Measurements from ENCODE around the gene AFG1L. TPM values are rescaled to one million over a fixed set of nuclear protein-coding genes. Genes with fewer than 3 reads are reported as not detected.

Gene AFG1L
- total and polyA plus RNA-seq, 11 donors, result 1.9 to 16.6 (median 10.9) TPM

GRCh38 chr6:108557494-108558371, 262.9 kb downstream of the AFG1L start:
- Histone ChIP-seq H3K36me3 (no peaks in the 10 kb centered on the region), H3K9me3 (no peaks in the 10 kb centered on the region), H3K27ac (peak overlapping the region; percentile 94 to 100 (median 99)), H3K4me3 (peak overlapping the region; percentile 49 to 99 (median 96)), H3K27me3 (no peaks in the 10 kb centered on the region), H3K4me1 (peaks cover 0 to 32% (median 19%) of the 10 kb centered on the region in 12 donors)
- peak; percentile 75 to 89 (median 83) for DNase-seq
- 0 to 1% (median 1%) methylated on average over 44 to 105 of the region's 105 CpGs for WGBS, 4 donors
- ATAC-seq, result peak; percentile 12 to 50 (median 32)
- intact Hi-C loops (cut with DNase I), result loop anchor here in 9 of 10 donors (2.0 to 10.0 kb wide), 17 partner anchors 31 to 827 kb away; partner anchors contain the start of genes ARMC2 (in 2 of the 9) and CD164 (in 2 of the 9)
- TF ChIP-seq CTCF (IDR thresholded peaks at IDR 0.05) (peak in 4 of 12 donors; percentile 8 to 27 (median 16)), POLR2A (IDR thresholded peaks at IDR 0.05) (peak in 1 of 2 donors; percentile 19)

DNA sequence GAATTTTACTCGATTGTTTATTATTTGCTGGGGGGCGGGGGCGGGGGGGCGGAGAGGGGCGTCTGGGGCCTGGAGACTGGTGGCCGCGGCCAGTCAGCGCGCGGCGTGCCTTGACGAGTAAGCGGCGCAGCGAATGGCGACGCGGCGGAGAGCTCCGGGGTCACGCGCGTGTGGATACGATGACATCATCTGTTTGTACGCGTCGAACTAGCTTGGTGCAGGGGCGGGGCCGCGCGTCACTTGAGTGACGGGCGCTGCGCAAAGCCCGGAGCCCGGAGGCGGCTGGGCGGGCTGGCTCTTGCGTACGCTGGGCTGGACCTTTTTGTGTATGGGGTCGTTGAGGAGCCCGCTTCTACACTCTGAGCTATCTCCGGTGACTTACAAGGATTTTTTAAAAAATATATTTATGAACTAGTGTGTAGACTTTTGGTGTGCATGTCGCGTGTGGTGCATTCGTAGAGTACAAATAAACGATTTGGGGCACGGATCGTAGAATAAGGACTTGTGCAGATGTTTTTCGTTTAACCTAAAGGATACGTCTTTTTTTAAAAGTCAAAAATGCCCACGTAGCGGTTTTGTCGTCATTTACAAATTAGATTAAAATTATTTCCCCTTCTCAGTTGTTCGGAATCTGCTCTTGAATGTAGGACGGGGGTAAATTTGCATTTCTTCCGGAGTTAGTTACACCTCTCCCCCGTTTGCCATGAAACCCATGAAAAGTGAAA, 263.7 kb downstream of the AFG1L start:
- H3K4me1 ChIP-seq, result peaks cover 0 to 40% (median 24%) of the 10 kb centered on the region in 12 donors
- no peaks in the 10 kb centered on the region for H3K9me3 ChIP-seq
- peak overlapping the region; percentile 94 to 100 (median 99) for H3K27ac ChIP-seq
- peak in 1 of 2 donors; percentile 65 for TF ChIP-seq POLR2A (IDR thresholded peaks at IDR 0.05)
- TF ChIP-seq CTCF (IDR thresholded peaks at IDR 0.05), result no peak
- H3K4me3 ChIP-seq, result peak overlapping the region; percentile 81 to 99 (median 96)
- peak; percentile 98 to 100 (median 99) for DNase-seq
- H3K36me3 ChIP-seq, result no peaks in the 10 kb centered on the region
- peak; percentile 72 to 79 (median 73) for ATAC-seq
- WGBS, 4 donors, result 0% methylated on average over 58 of the region's 58 CpGs
- intact Hi-C loops (cut with DNase I), result loop anchor here in 9 of 10 donors (1.0 to 10.0 kb wide), 19 partner anchors 30 to 826 kb away; partner anchors contain the start of genes CD164 (in 2 of the 9), ARMC2 (in 1 of the 9) and SESN1 (in 1 of the 9)
- H3K27me3 ChIP-seq, result no peaks in the 10 kb centered on the region

DNA sequence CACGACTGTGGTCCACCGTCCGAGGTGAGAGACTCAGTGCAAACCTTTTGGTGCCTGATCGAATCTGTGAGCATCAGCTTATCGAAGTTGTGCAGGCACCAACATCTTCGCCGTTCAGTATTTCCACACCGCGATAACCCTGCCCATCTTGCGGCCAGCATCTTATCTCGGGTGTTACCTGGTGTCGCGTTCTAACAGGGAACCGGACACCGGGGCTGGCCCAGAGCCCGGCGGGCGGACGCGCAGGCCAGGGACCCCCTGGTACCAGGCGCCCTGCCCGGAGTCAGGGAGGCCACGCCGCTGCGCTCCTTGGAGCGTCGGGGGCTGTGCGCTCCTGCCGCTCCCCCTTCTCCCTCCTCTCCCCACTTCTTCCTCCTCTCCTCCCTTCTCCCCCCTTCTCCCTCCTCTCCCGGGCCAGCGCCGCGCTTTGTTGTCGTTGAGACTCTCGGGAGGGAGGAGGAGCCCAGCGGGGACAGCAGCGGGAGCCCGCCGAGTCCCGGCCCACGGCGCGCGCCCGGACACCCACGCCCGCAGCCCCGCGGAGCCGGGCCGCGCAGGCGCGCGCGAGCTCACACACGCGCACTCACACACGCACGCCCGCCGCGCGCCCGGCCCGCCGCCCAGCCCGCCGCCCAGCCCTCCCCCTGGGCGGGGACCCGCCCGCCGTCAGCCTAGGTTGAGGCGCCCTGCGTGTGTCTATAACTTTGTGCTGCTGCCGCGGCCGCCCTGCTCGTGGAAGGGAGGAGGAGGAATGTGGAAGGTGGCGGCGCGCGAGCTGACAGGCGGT, 264.4 kb downstream of the AFG1L start:
- Histone ChIP-seq H3K4me3 (peak overlapping the region; percentile 81 to 99 (median 96)), H3K4me1 (peaks cover 5 to 48% (median 30%) of the 10 kb centered on the region in 12 donors), H3K27me3 (no peaks in the 10 kb centered on the region), H3K9me3 (no peaks in the 10 kb centered on the region), H3K27ac (peak overlapping the region; percentile 94 to 100 (median 99)), H3K36me3 (no peaks in the 10 kb centered on the region)
- intact Hi-C loops (cut with DNase I), result loop anchor here in 9 of 10 donors (1.0 to 10.0 kb wide), 19 partner anchors 30 to 826 kb away; partner anchors contain the start of genes CD164 (in 2 of the 9), ARMC2 (in 1 of the 9) and SESN1 (in 1 of the 9)
- peak; percentile 24 to 73 (median 59) for ATAC-seq
- peak; percentile 92 to 97 (median 93) for DNase-seq
- TF ChIP-seq CTCF (IDR thresholded peaks at IDR 0.05), result no peak
- TF ChIP-seq POLR2A (IDR thresholded peaks at IDR 0.05), result peak in 1 of 2 donors; percentile 89
- 0 to 1% (median 0%) methylated on average over 43 to 84 of the region's 84 CpGs for WGBS, 4 donors

Data from heart left ventricle (tissue), 16 donors.